Activated CD8-positive, alpha-beta T cell treated with anti-CD3 and anti-CD28 coated beads, Interleukin-2, amount 10 ng/mL, durations not matched to agents 7 days and 5 days (primary cell): Measurements from ENCODE around the gene AP1G2. TPM values are rescaled to one million over a fixed set of nuclear protein-coding genes. Genes with fewer than 3 reads are reported as not detected.
"Not testable (repeated sequence)": the region's sequence is repeated elsewhere in the genome, so short reads cannot be mapped to it uniquely, and the experiment has no call there.

Source experiments
- ATAC-seq: fragments of 150-1000 bp; cut with Tn5 transposase; one replicate; pipeline ENCODE4 v1.10.0; 2021; ENCODE audit warnings: moderate library complexity
- CTCF ChIA-PET: fragments of 350-600 bp; sonication (Branson Sonifier 250); formaldehyde crosslinking; loops from one replicate; lab custom pipeline; 2021; ENCODE audit warnings: antibody characterized with exemption; lab: Charles Lee
- POLR2A ChIA-PET: fragments of 350-600 bp; sonication (Branson Sonifier 250); formaldehyde crosslinking; loops from one replicate; lab custom pipeline; 2021; ENCODE audit warnings: antibody characterized with exemption; lab: Charles Lee
- DNase-seq: peaks from one replicate; pipeline ENCODE4 v3.0.0-alpha.2; 2020
- H3K27ac Mint-ChIP-seq: one replicate; pipeline ENCODE4 v1.8.0; 2021; ENCODE audit warnings: mild to moderate bottlenecking, mixed read lengths
- H3K27me3 Mint-ChIP-seq: one replicate; pipeline ENCODE4 v1.8.0; 2021; ENCODE audit warnings: low read depth, mixed read lengths
- H3K36me3 Mint-ChIP-seq: one replicate; pipeline ENCODE4 v1.8.0; 2021; ENCODE audit warnings: low read depth, mixed read lengths
- H3K4me1 Mint-ChIP-seq: one replicate; pipeline ENCODE4 v1.8.0; 2021; ENCODE audit warnings: low read depth, mixed read lengths
- H3K4me3 Mint-ChIP-seq: one replicate; pipeline ENCODE4 v1.8.0; 2021; ENCODE audit warnings: mild to moderate bottlenecking, mixed read lengths
- H3K9me3 Mint-ChIP-seq: one replicate; pipeline ENCODE4 v1.8.0; 2022; ENCODE audit warnings: mixed read lengths; ENCODE audit not compliant: insufficient read depth
- total RNA-seq, 2 experiments: library from RNA; stranded (reverse); gene quantifications; one replicate each; pipeline ENCODE4 v1.2.3, GENCODE V29; 2021

The AP1G2 gene
- total RNA-seq, result 100 to 1,000 TPM; 267 to 276 TPM

- H3K9me3 Mint-ChIP-seq, result no peaks in the 10 kb centered on the region
- H3K4me3 Mint-ChIP-seq, result peak within 1 kb of the TSS; percentile 100
- H3K4me1 Mint-ChIP-seq, result peaks cover 50% of the 10 kb centered on the region
Observed at GRCh38 chr14:23567186-23568020, at the start of gene AP1G2. TSS of gene AP1G2 (minus strand) at chr14:23567791. CDS start at chr14:23567314, 477 bp downstream.

GRCh38 chr14:23615856-23616255, 48.3 kb upstream of the AP1G2 start:
- ChIA-PET POLR2A (interaction anchor here (0.5 kb wide), 1 partner anchor 9 kb away, joined by 3 read pairs; no protein-coding TSS in a partner anchor), CTCF (interaction anchor here (0.9 to 14.1 kb wide), 2 partner anchors 10 to 16 kb away, joined by 3 to 197 read pairs; no protein-coding TSS in a partner anchor)
- no peak for ATAC-seq
- Mint-ChIP-seq H3K4me3 (no peak overlapping the region), H3K27me3 (peaks cover 3% of the 10 kb centered on the region), H3K36me3 (peaks cover 2% of the 10 kb centered on the region), H3K27ac (no peak overlapping the region), H3K9me3 (no peaks in the 10 kb centered on the region), H3K4me1 (peaks cover 10% of the 10 kb centered on the region)
- DNase-seq, result no peak

More at GRCh38 chr14:23567186-23568020, at the start of gene AP1G2:
- Mint-ChIP-seq H3K27me3 (peaks cover 5% of the 10 kb centered on the region), H3K27ac (peak within 1 kb of the TSS; percentile 99), H3K36me3 (peaks cover 39% of the 10 kb centered on the region)
- DNase-seq (peak; percentile 92), ATAC-seq (peak; percentile 97)
- ChIA-PET POLR2A (interaction anchor here (0.7 to 3.4 kb wide), 4 partner anchors 10 to 89 kb away, joined by 3 to 13 read pairs (median 10); no protein-coding TSS in a partner anchor), CTCF (interaction anchor here (0.9 to 3.2 kb wide), 7 partner anchors 8 to 93 kb away, joined by 3 to 20 read pairs (median 5); partner anchors contain the start of gene ZFHX2)

GRCh38 chr14:23614395-23614828, 46.8 kb upstream of the AP1G2 start:
- no peak overlapping the region for H3K27ac Mint-ChIP-seq
- H3K4me1 Mint-ChIP-seq, result peaks cover 24% of the 10 kb centered on the region
- ATAC-seq (no peak), DNase-seq (no peak)
- peaks cover 10% of the 10 kb centered on the region for H3K36me3 Mint-ChIP-seq
- CTCF ChIA-PET, result interaction anchor here (0.8 to 14.1 kb wide), 2 partner anchors 18 to 52 kb away, joined by 3 to 197 read pairs; no protein-coding TSS in a partner anchor
- H3K27me3 Mint-ChIP-seq, result no peaks in the 10 kb centered on the region
- no peaks in the 10 kb centered on the region for H3K9me3 Mint-ChIP-seq
- no peak overlapping the region for H3K4me3 Mint-ChIP-seq
- POLR2A ChIA-PET, result no interaction called here

GRCh38 chr14:23613242-23614070, 45.9 kb upstream of the AP1G2 start:
- ChIA-PET POLR2A (no interaction called here), CTCF (interaction anchor here (0.8 to 14.1 kb wide), 6 partner anchors 11 to 52 kb away, joined by 3 to 197 read pairs (median 4); no protein-coding TSS in a partner anchor)
- Mint-ChIP-seq H3K27me3 (no peaks in the 10 kb centered on the region), H3K9me3 (peaks cover 7% of the 10 kb centered on the region), H3K4me1 (peaks cover 31% of the 10 kb centered on the region), H3K4me3 (no peak overlapping the region), H3K36me3 (peaks cover 16% of the 10 kb centered on the region), H3K27ac (no peak overlapping the region)
- ATAC-seq, result no peak
- no peak for DNase-seq

- Mint-ChIP-seq H3K27ac (no peak overlapping the region), H3K36me3 (peaks cover 16% of the 10 kb centered on the region), H3K9me3 (peaks cover 7% of the 10 kb centered on the region), H3K4me3 (no peak overlapping the region), H3K27me3 (no peaks in the 10 kb centered on the region), H3K4me1 (peaks cover 29% of the 10 kb centered on the region)
- no peak for ATAC-seq
- ChIA-PET CTCF (interaction anchor here (1.0 to 14.1 kb wide), 5 partner anchors 10 to 53 kb away, joined by 3 to 197 read pairs (median 4); no protein-coding TSS in a partner anchor), POLR2A (no interaction called here)
- DNase-seq, result no peak
Observed at GRCh38 chr14:23612802-23613201, 45.2 kb upstream of the AP1G2 start.

- Mint-ChIP-seq H3K27ac (no peak overlapping the region), H3K4me1 (peaks cover 29% of the 10 kb centered on the region), H3K27me3 (no peaks in the 10 kb centered on the region), H3K4me3 (no peak overlapping the region), H3K36me3 (peaks cover 16% of the 10 kb centered on the region), H3K9me3 (peaks cover 7% of the 10 kb centered on the region)
- ChIA-PET CTCF (interaction anchor here (1.0 to 14.1 kb wide), 5 partner anchors 14 to 53 kb away, joined by 3 to 197 read pairs (median 4); partner anchors contain the start of gene AP1G2), POLR2A (no interaction called here)
- DNase-seq, result no peak
- ATAC-seq, result no peak
Observed at GRCh38 chr14:23612354-23612732, 44.8 kb upstream of the AP1G2 start.

GRCh38 chr14:23610815-23611289, 43.3 kb upstream of the AP1G2 start:
- H3K9me3 Mint-ChIP-seq, result peaks cover 7% of the 10 kb centered on the region
- DNase-seq, result peak; percentile 56
- H3K27ac Mint-ChIP-seq, result peak overlapping the region; percentile 99
- CTCF ChIA-PET, result interaction anchor here (0.6 to 14.1 kb wide), 14 partner anchors 10 to 326 kb away, joined by 3 to 197 read pairs (median 3); partner anchors contain the start of gene AP1G2
- no peaks in the 10 kb centered on the region for H3K27me3 Mint-ChIP-seq
- peaks cover 16% of the 10 kb centered on the region for H3K36me3 Mint-ChIP-seq
- peaks cover 42% of the 10 kb centered on the region for H3K4me1 Mint-ChIP-seq
- peak overlapping the region; percentile 66 for H3K4me3 Mint-ChIP-seq
- POLR2A ChIA-PET, result interaction anchor here (1.0 to 1.9 kb wide), 3 partner anchors 22 to 819 kb away, joined by 3 to 5 read pairs (median 5); partner anchors contain the start of genes KHNYN and RNF31
- ATAC-seq, result peak; percentile 70

- ChIA-PET POLR2A (interaction anchor here (0.9 to 1.9 kb wide), 4 partner anchors 22 to 820 kb away, joined by 3 to 5 read pairs (median 4); partner anchors contain the start of genes KHNYN and RNF31), CTCF (interaction anchor here (0.6 to 14.1 kb wide), 12 partner anchors 9 to 320 kb away, joined by 3 to 197 read pairs (median 4); no protein-coding TSS in a partner anchor)
- Mint-ChIP-seq H3K36me3 (peaks cover 16% of the 10 kb centered on the region), H3K4me3 (peak overlapping the region; percentile 66), H3K27ac (peak overlapping the region; percentile 99), H3K9me3 (peaks cover 7% of the 10 kb centered on the region), H3K4me1 (peaks cover 47% of the 10 kb centered on the region), H3K27me3 (no peaks in the 10 kb centered on the region)
- peak; percentile 49 for DNase-seq
- peak; percentile 94 for ATAC-seq
Observed at GRCh38 chr14:23610090-23610814, 42.7 kb upstream of the AP1G2 start.

- not testable (repeated sequence) for ATAC-seq, H3K27me3 Mint-ChIP-seq, DNase-seq, H3K9me3 Mint-ChIP-seq
- H3K4me1 Mint-ChIP-seq, result peaks cover 47% of the 10 kb centered on the region
- peak overlapping the region; percentile 99 for H3K27ac Mint-ChIP-seq
- ChIA-PET POLR2A (interaction anchor here (0.9 to 1.9 kb wide), 2 partner anchors 23 to 485 kb away, joined by 4 to 5 read pairs; no protein-coding TSS in a partner anchor), CTCF (interaction anchor here (1.1 to 14.1 kb wide), 6 partner anchors 8 to 321 kb away, joined by 4 to 197 read pairs (median 6); no protein-coding TSS in a partner anchor)
- H3K36me3 Mint-ChIP-seq, result peaks cover 16% of the 10 kb centered on the region
- H3K4me3 Mint-ChIP-seq, result peak overlapping the region; percentile 66
Observed at GRCh38 chr14:23609411-23610089, 42.0 kb upstream of the AP1G2 start.

GRCh38 chr14:23609001-23609400, 41.4 kb upstream of the AP1G2 start:
- DNase-seq (no peak), ATAC-seq (no peak)
- Mint-ChIP-seq H3K36me3 (peaks cover 16% of the 10 kb centered on the region), H3K9me3 (peaks cover 7% of the 10 kb centered on the region), H3K4me3 (no peak overlapping the region), H3K27me3 (no peaks in the 10 kb centered on the region), H3K27ac (peak overlapping the region; percentile 74), H3K4me1 (peaks cover 47% of the 10 kb centered on the region)
- POLR2A ChIA-PET, result no interaction called here
- CTCF ChIA-PET, result interaction anchor here (1.7 to 14.1 kb wide), 3 partner anchors 16 to 23 kb away, joined by 4 to 197 read pairs (median 23); no protein-coding TSS in a partner anchor
